Activated CD8-positive, alpha-beta memory T cell treated with anti-CD3 and anti-CD28 coated beads for 48 hours (primary cell): ENCODE results near the gene NUCB2.

Source experiments
- DNase-seq, 3 experiments: peaks; one replicate each; pipeline ENCODE4 v3.0.0-alpha.2; 2020; ENCODE audit warnings: low read depth in 2 of 3, low spot score in 2 of 3

NUCB2 gene

DNA sequence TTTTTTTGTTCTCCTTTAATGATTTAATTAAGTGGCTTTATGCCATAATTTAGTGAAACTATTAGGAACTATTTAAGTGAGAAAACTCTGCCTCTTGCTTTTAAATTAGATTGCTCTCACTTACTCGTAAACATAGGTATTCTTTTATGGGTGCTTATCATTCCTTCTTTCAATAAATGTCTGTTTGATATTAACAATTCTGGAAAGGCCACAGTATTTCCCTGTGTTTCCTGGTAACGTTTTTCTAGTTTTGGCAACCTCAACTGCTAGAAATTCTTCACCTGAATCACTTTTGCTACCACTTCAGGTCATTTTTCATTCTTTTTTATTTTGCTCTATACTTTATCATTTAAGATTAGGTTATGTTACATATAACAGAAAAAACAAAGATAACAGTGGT is 55.1 kb downstream of the NUCB2 start:
- DNase-seq: no peak

DNA sequence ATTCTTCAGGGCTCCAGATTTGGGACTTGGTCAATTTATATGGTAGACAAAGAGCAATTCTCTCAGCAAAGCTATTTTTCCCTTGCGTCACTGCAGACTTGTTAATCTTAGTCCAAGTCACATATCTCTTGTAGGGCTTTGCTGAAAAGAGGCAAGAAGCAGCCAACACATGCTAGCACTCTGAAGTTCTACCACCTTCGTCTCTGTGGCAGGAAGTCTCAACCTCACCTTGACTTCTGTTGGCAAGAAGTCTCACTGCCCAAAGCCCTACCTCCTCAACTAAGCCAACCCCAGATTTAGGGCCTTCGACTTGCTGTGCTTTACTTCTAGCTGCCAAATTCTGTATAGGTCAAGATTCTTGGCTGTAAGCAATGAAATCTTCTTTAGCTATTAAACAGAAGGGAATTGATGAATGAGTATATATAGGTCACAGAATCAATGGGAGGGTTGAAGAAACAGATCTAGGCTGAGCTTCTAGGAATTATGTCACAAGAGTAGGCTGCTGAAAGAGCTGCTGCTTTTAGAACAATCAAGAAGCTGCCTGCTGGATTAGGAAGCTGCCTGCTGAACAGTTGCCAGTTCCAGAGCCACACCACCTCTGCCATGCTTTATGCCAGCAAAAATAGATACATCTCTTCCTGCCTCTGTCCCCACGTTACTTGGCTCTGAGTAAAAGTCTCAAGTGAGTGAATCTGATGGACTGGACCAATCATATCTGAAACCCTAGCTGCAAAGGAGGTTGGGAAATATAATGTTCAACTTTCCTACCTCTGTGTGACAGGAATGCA is 57.5 kb downstream of the NUCB2 start:
- DNase-seq: no peak

DNA sequence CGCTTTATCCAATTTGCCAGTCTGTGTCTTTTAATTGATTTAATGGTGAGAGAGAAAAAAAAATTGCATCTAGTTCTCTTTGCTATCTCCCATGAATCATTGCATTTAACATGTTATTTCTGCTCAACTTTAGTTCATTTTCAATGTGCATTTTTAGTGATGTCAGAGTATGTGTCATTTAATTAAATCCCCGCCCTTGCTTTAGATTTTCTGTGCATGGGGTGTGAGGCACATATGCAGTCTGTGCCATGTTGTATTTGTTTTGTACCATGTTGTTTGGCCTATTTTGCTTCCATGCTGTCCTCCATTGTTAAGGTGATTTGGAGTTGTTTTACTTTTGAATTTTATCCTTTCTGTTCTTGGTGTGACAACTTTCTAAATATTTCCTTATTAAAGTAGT is 66.7 kb downstream of the NUCB2 start:
- no peak for DNase-seq

- DNase-seq: no peak
These were observed 67.4 kb downstream of the NUCB2 start for GRCh38 chr11:17343907-17344306.

DNA sequence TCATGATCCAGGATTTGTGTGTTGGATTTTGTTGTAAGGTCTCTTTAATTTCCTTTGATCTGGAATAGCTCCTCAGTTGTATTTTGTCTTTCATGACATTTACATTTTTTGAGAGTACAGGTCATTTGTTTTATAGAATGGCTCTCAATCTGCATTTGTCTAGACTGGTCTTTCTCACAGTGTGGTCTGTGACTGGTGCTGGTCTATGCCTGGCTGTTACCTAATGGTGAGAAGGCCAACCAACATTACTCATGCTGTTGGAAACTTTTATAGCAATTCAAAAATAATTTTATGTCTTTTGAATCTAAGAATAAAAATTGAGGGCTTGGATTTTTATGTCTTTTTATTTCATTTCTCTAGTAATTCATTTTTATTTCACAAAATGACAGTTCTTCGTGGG is 71.1 kb downstream of the NUCB2 start:
- DNase-seq: no peak

GRCh38 chr11:17350455-17351171 is 74.1 kb downstream of the NUCB2 start:
- DNase-seq: no peak

DNA sequence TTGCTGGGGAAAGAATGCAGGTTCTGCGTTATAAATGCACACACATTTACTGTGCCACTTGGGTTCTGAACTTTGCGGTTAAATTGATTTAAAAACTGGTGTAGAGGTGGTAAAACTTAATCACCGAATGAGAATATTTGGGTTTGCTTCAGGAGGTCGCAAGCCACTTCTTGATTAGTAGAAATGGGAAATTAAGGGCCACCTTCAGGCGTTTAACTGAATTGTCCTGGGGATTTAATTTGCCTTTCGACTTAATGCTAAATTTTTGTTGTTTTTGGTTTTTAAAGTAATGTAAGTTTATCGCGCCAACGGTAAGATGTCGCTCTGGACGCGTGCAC is 74.6 kb downstream of the NUCB2 start:
- no peak for DNase-seq

- DNase-seq: peak in 2 of 3 experiments; percentile 20 to 45
These were observed 75.1 kb downstream of the NUCB2 start, which contains the start of gene NCR3LG1 for GRCh38 chr11:17351510-17352176. Gene NCR3LG1 (plus strand): TSS chr11:17351800. CDS start chr11:17351970, 170 bp downstream.

- DNase-seq: peak; percentile 35 to 58 (median 45)
These were observed 76.6 kb downstream of the NUCB2 start for GRCh38 chr11:17352950-17353820.

DNA sequence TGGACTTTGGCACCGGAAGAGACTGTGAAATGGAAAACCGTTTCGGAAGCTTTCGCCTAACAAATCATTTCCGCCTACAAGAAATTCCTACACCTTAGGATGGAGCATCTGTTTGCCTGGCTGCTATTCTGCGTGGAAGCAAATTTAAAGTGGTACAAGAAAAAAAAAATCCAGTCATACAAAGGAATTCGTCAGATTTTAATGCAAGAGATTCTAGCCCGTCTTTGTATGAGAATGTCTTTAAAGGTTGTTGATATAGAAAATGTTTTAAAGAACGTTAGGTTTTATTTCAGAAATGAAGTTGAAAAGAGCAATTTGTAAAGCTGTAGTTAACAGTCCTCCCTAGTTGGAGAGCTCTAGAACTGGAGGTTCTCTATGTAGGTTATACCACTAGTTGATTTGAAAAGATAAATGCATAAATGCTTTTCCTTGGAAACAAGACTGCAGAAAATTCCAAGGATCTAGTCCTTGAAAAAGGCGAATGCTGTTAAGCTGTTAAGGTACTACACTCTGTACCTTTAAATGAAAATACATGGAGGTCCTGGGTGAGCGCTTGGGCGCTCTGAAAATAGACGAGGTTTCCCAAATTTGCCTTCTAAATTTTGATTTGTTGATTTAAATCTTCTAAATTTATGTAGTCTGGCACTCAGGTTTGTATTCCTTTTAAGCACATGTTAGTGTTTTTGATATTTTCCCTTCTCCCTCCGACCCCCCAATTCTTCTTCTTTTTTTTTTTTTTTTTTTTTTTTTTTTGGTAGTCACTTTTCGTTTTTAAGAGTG is 77.5 kb downstream of the NUCB2 start:
- DNase-seq: no peak

DNA sequence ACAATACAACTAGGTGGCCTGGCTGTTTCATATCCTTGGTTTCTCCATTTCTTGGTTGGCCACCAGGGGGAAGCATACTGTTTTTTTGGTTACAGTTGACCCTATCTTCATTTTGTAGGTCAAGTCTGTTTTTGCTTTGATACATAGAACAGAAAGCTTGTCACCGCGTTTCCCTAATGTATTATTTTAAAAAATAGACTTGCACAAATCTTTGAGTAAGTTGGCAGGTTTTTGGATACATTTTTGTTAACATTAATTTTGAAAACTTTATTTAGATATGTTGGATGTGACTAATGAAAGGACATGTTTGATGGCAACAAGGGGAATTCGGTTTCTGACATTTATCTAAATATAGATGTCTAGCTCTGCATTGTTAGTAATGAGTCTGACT is 78.1 kb downstream of the NUCB2 start:
- peak in 2 of 3 experiments; percentile 16 to 46 for DNase-seq

GRCh38 chr11:17366495-17366894 is 90.0 kb downstream of the NUCB2 start:
- DNase-seq: no peak

DNA sequence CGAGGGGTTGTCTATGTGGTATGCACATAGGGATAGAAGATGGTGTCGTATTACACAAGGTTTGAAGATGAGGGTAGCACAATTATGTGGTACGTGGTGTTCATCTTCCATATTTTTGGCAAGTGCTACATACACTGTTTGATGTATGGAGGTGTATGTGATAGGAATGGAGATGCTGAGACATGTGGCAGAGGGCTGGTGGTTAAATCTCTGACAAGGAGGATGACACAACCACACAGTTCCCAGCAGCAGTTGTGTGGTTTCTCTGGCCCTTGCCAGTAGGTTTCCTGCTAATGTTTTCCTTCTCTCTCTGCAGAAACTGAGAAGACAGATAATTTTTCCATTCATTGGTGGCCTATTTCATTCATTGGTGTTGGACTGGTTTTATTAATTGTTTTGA is 92.0 kb downstream of the NUCB2 start:
- no peak for DNase-seq

- DNase-seq: no peak
These were observed 92.6 kb downstream of the NUCB2 start for GRCh38 chr11:17369094-17369493.

- DNase-seq: no peak
These were observed 93.2 kb downstream of the NUCB2 start for GRCh38 chr11:17369684-17370243.

- no peak for DNase-seq
These were observed 95.1 kb downstream of the NUCB2 start for GRCh38 chr11:17371614-17372013.

DNA sequence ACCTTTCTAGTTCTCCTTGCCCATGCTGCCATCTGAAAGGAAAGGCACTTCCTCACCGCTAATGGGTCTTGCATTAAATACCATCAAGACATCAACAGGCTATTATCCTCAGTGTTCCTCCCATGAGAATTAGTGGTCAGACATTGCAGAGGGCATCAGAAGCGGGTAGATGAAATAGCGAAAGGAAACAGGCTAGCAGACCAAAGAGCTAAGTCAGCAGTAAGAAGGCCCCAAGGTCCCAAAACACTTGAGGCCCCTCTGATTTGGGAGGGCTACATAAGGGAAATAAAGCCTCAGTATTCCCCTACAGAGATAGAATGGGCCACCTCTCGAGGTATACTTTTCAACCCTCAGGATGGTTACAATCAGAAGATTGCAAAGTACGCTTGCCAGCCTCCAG is 99.0 kb downstream of the NUCB2 start:
- no peak for DNase-seq

DNA sequence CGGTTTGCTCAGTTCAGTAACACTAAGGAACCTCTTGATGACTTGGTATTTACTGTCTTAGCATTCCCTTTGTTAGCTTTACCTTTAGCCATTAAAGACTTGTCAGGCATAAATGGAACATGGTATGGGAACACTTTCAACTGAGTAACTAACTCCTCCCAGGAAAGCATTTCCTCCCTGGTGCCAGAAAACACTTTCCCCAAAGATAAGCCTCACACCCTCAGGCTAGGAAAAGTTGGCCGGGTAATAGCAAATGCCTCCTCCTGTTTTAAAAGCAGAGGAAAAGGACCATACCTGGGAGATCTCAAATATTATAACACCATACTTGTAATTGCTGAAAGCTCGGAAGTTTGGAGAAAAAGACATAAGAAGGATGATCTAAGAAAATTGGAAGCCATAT is 100.0 kb downstream of the NUCB2 start:
- no peak for DNase-seq

DNA sequence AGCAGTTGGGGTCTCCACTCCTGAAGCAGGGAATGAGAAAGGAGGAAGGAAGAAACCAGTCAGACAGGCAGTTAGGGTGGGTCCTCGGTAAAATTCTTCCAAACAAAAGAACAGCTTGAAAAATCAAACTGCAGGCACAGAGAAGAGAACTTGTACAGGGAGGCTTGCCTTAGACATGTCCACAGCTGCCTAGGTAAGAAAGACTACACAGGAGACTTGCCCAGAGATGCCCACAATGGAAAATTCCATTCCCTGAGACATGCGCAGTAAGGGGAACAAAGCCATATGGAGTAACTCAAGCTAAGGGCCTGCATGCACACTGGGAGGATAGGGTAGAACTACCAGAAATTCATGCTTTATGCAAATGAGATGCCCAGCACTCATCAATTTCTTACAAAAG is 102.1 kb downstream of the NUCB2 start:
- no peak for DNase-seq
